Measurements from ENCODE around the gene MNX1. TPM values are rescaled to one million over a fixed set of nuclear protein-coding genes. Genes with fewer than 3 reads are reported as not detected.

The MNX1 gene
- total RNA-seq, 2 donors from 2014 or later: 14.5 to 27.4 TPM

GRCh38 chr7:157023589-157023905 is 13.1 kb upstream of the MNX1 start:
- TF ChIP-seq CTCF (IDR thresholded peaks at IDR 0.05): no peak
- Histone ChIP-seq H3K4me3 (no peak overlapping the region), H3K27me3 (peaks cover 78% of the 10 kb centered on the region), H3K27ac (no peak overlapping the region), H3K4me1 (peaks cover 16% of the 10 kb centered on the region), H3K9ac (ENCODE audit: low read depth in 2 of 2, low read length in 2 of 2) (no peak overlapping the region), H3K9me3 (no peaks in the 10 kb centered on the region), H3K36me3 (no peaks in the 10 kb centered on the region)
- no peak for DNase-seq
- intact Hi-C loops (cut with DNase I): no loop called here

- no peak overlapping the region for H3K9ac ChIP-seq (ENCODE audit: low read depth in 2 of 2, low read length in 2 of 2)
- no peak overlapping the region for H3K27ac ChIP-seq
- peaks cover 84% of the 10 kb centered on the region for H3K27me3 ChIP-seq
- H3K9me3 ChIP-seq: no peaks in the 10 kb centered on the region
- intact Hi-C loops (cut with DNase I): no loop called here
- no peak for TF ChIP-seq CTCF (IDR thresholded peaks at IDR 0.05)
- H3K4me1 ChIP-seq: peaks cover 23% of the 10 kb centered on the region
- no peaks in the 10 kb centered on the region for H3K36me3 ChIP-seq
- peak; percentile 33 for DNase-seq
- H3K4me3 ChIP-seq: no peak overlapping the region
Measured at GRCh38 chr7:157022681-157023588, 12.5 kb upstream of the MNX1 start.

GRCh38 chr7:157021871-157022680 is 11.6 kb upstream of the MNX1 start:
- no peak for DNase-seq
- no peak for TF ChIP-seq CTCF (IDR thresholded peaks at IDR 0.05)
- H3K36me3 ChIP-seq: no peaks in the 10 kb centered on the region
- H3K4me3 ChIP-seq: no peak overlapping the region
- no peaks in the 10 kb centered on the region for H3K9me3 ChIP-seq
- H3K4me1 ChIP-seq: peaks cover 23% of the 10 kb centered on the region
- no peak overlapping the region for H3K27ac ChIP-seq
- peaks cover 92% of the 10 kb centered on the region for H3K27me3 ChIP-seq
- intact Hi-C loops (cut with DNase I): no loop called here
- no peak overlapping the region for H3K9ac ChIP-seq (ENCODE audit: low read depth in 2 of 2, low read length in 2 of 2)

GRCh38 chr7:157021071-157021870 is 10.8 kb upstream of the MNX1 start:
- H3K36me3 ChIP-seq: no peaks in the 10 kb centered on the region
- TF ChIP-seq CTCF (IDR thresholded peaks at IDR 0.05): no peak
- peaks cover 96% of the 10 kb centered on the region for H3K27me3 ChIP-seq
- H3K4me3 ChIP-seq: peak overlapping the region; percentile 5
- peaks cover 23% of the 10 kb centered on the region for H3K4me1 ChIP-seq
- H3K9ac ChIP-seq (ENCODE audit: low read depth in 2 of 2, low read length in 2 of 2): no peak overlapping the region
- H3K27ac ChIP-seq: no peak overlapping the region
- peak; percentile 17 for DNase-seq
- intact Hi-C loops (cut with DNase I): no loop called here
- H3K9me3 ChIP-seq: no peaks in the 10 kb centered on the region

- H3K27me3 ChIP-seq: peaks cover 95% of the 10 kb centered on the region
- TF ChIP-seq CTCF (IDR thresholded peaks at IDR 0.05): no peak
- no peaks in the 10 kb centered on the region for H3K36me3 ChIP-seq
- no peak overlapping the region for H3K4me3 ChIP-seq
- H3K27ac ChIP-seq: no peak overlapping the region
- no peak overlapping the region for H3K9ac ChIP-seq (ENCODE audit: low read depth in 2 of 2, low read length in 2 of 2)
- peaks cover 23% of the 10 kb centered on the region for H3K4me1 ChIP-seq
- no peaks in the 10 kb centered on the region for H3K9me3 ChIP-seq
- intact Hi-C loops (cut with DNase I): no loop called here
- DNase-seq: peak; percentile 16
Measured at GRCh38 chr7:157020514-157021070, 10.1 kb upstream of the MNX1 start.
